Measurements from ENCODE around the gene MASP2. TPM values are rescaled to one million over a fixed set of nuclear protein-coding genes. Genes with fewer than 3 reads are reported as not detected.

Gene MASP2
- total RNA-seq, 2 experiments from 2014 or later: 0.38 TPM; not detected in 1

- intact Hi-C loops (cut with micrococcal nuclease; ENCODE audit: unreplicated experiment): no loop called here
- peaks cover 9% of the 10 kb centered on the region; the same call in 1 of the 2 replicates for H4K20me1 ChIP-seq (ENCODE audit: insufficient read depth, low read length)
- H2AFZ ChIP-seq (ENCODE audit: low read length): no peak overlapping the region
- no peaks in the 10 kb centered on the region for H3K9me2 ChIP-seq (ENCODE audit: insufficient read depth, low read length)
- H3K4me2 ChIP-seq (ENCODE audit: low read length): no peak overlapping the region
- peaks cover 74% of the 10 kb centered on the region for H3K36me3 ChIP-seq (ENCODE audit: insufficient read depth, low read length)
- no peak for TF ChIP-seq EZH2phosphoT487 (IDR thresholded peaks at IDR 0.05; ENCODE audit: borderline replicate concordance, low read depth, low read length)
- TF ChIP-seq, protein P1, sequence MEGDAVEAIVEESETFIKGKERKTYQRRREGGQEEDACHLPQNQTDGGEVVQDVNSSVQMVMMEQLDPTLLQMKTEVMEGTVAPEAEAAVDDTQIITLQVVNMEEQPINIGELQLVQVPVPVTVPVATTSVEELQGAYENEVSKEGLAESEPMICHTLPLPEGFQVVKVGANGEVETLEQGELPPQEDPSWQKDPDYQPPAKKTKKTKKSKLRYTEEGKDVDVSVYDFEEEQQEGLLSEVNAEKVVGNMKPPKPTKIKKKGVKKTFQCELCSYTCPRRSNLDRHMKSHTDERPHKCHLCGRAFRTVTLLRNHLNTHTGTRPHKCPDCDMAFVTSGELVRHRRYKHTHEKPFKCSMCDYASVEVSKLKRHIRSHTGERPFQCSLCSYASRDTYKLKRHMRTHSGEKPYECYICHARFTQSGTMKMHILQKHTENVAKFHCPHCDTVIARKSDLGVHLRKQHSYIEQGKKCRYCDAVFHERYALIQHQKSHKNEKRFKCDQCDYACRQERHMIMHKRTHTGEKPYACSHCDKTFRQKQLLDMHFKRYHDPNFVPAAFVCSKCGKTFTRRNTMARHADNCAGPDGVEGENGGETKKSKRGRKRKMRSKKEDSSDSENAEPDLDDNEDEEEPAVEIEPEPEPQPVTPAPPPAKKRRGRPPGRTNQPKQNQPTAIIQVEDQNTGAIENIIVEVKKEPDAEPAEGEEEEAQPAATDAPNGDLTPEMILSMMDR (conservative IDR thresholded peaks at IDR 0.05; ENCODE audit: low read length): no peak
- H3K79me2 ChIP-seq (ENCODE audit: insufficient read depth, low read depth, low read length): no peaks in the 10 kb centered on the region; the same call in 1 of the 2 replicates
- DNase-seq (ENCODE audit: low spot score): no peak
- H3K4me1 ChIP-seq (ENCODE audit: insufficient read depth, low read length, poor library complexity, severe bottlenecking): no peaks in the 10 kb centered on the region
- ChIA-PET CTCF (ENCODE audit: unreplicated experiment) (no interaction called here), POLR2A (no interaction called here)
- H3K4me3 ChIP-seq (ENCODE audit: low read depth, low read length, poor library complexity, severe bottlenecking): no peak overlapping the region
- no TSS peak for BruUV-seq (replicated peaks)
- no peak overlapping the region for H3K27ac ChIP-seq (ENCODE audit: low read depth, low read length, poor library complexity, severe bottlenecking)
- H3K9me3 ChIP-seq (ENCODE audit: low read length): no peaks in the 10 kb centered on the region
Observed at GRCh38 chr1:11027316-11027715, 19.7 kb downstream of the MASP2 start.

DNA sequence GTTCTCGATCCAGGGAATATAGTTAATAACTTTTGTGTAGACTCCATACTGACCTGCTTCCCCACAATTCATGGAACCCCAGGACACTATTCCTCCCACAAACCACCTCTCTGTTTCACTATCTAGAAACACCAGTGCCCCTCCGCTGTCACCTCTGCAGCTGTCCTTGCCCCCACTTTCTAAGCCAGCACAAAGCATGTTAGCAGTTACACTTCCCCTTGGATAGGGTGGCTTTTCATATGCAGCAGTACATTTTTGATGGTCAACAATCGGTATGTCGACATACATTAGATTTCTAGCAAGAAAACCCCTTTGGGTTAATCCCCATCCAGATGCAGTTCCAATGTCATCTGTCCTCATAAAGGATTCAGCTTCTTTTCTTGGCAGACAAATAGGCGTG is 20.1 kb downstream of the MASP2 start:
- Histone ChIP-seq H4K20me1 (ENCODE audit: insufficient read depth, low read length) (peaks cover 9% of the 10 kb centered on the region; the same call in 1 of the 2 replicates), H3K9me3 (ENCODE audit: low read length) (no peaks in the 10 kb centered on the region), H3K36me3 (ENCODE audit: insufficient read depth, low read length) (peaks cover 79% of the 10 kb centered on the region), H3K4me3 (ENCODE audit: low read depth, low read length, poor library complexity, severe bottlenecking) (no peak overlapping the region), H2AFZ (ENCODE audit: low read length) (no peak overlapping the region), H3K9me2 (ENCODE audit: insufficient read depth, low read length) (no peaks in the 10 kb centered on the region), H3K4me1 (ENCODE audit: insufficient read depth, low read length, poor library complexity, severe bottlenecking) (no peaks in the 10 kb centered on the region), H3K79me2 (ENCODE audit: insufficient read depth, low read depth, low read length) (no peaks in the 10 kb centered on the region; the same call in 1 of the 2 replicates), H3K27ac (ENCODE audit: low read depth, low read length, poor library complexity, severe bottlenecking) (no peak overlapping the region), H3K4me2 (ENCODE audit: low read length) (no peak overlapping the region)
- intact Hi-C loops (cut with micrococcal nuclease; ENCODE audit: unreplicated experiment): no loop called here
- no peak for DNase-seq (ENCODE audit: low spot score)
- ChIA-PET CTCF (ENCODE audit: unreplicated experiment) (no interaction called here), POLR2A (no interaction called here)
- TF ChIP-seq, protein P1 (conservative IDR thresholded peaks at IDR 0.05; ENCODE audit: low read length): no peak
- TF ChIP-seq EZH2phosphoT487 (IDR thresholded peaks at IDR 0.05; ENCODE audit: borderline replicate concordance, low read depth, low read length): no peak
- BruUV-seq (replicated peaks): no TSS peak

- DNase-seq (ENCODE audit: low spot score): no peak
- POLR2A ChIA-PET: interaction anchor here (1.1 kb wide), 1 partner anchor 14 kb away, joined by 3 read pairs; the partner anchor contains the start of gene TARDBP
- Histone ChIP-seq H4K20me1 (ENCODE audit: insufficient read depth, low read length) (peaks cover 9% of the 10 kb centered on the region; the same call in 1 of the 2 replicates), H3K4me3 (ENCODE audit: low read depth, low read length, poor library complexity, severe bottlenecking) (no peak overlapping the region), H3K4me1 (ENCODE audit: insufficient read depth, low read length, poor library complexity, severe bottlenecking) (no peaks in the 10 kb centered on the region), H3K4me2 (ENCODE audit: low read length) (no peak overlapping the region), H3K27ac (ENCODE audit: low read depth, low read length, poor library complexity, severe bottlenecking) (no peak overlapping the region), H2AFZ (ENCODE audit: low read length) (no peak overlapping the region), H3K9me3 (ENCODE audit: low read length) (no peaks in the 10 kb centered on the region), H3K36me3 (ENCODE audit: insufficient read depth, low read length) (peaks cover 87% of the 10 kb centered on the region), H3K79me2 (ENCODE audit: insufficient read depth, low read depth, low read length) (no peaks in the 10 kb centered on the region; the same call in 1 of the 2 replicates), H3K9me2 (ENCODE audit: insufficient read depth, low read length) (no peaks in the 10 kb centered on the region)
- CTCF ChIA-PET (ENCODE audit: unreplicated experiment): no interaction called here
- intact Hi-C loops (cut with micrococcal nuclease; ENCODE audit: unreplicated experiment): no loop called here
- TF ChIP-seq EZH2phosphoT487 (IDR thresholded peaks at IDR 0.05; ENCODE audit: borderline replicate concordance, low read depth, low read length): no peak
- TF ChIP-seq, protein P1 (conservative IDR thresholded peaks at IDR 0.05; ENCODE audit: low read length): no peak
- BruUV-seq (replicated peaks): no TSS peak
Observed at GRCh38 chr1:11026052-11026451, 21.0 kb downstream of the MASP2 start.
